Muscle layer of duodenum (tissue), 2 donors: ENCODE results near the gene IL16.

Experiments used
- H3K27ac ChIP-seq: one replicate; pipeline ENCODE4 v1.7.0; 2013; ENCODE audit warnings: mild to moderate bottlenecking, low read length
- H3K27me3 ChIP-seq: one replicate; pipeline ENCODE4 v1.7.0; 2013; ENCODE audit warnings: low read depth, mild to moderate bottlenecking, control low read depth, low read length
- H3K36me3 ChIP-seq, 2 donors: one replicate each; pipeline ENCODE4 v1.7.0; 2013; ENCODE audit warnings: low read length in 2 of 2, control low read depth in 1 of 2, mild to moderate bottlenecking in 1 of 2; ENCODE audit not compliant: insufficient read depth in 2 of 2, control insufficient read depth in 1 of 2
- H3K4me1 ChIP-seq, 2 donors: one replicate each; pipeline ENCODE4 v1.7.0; 2013; ENCODE audit warnings: low read length in 2 of 2, mild to moderate bottlenecking in 2 of 2, control low read depth in 1 of 2, moderate library complexity in 1 of 2; ENCODE audit not compliant: insufficient read depth in 2 of 2, control insufficient read depth in 1 of 2
- H3K4me3 ChIP-seq, 2 donors: one replicate each; pipeline ENCODE4 v1.7.0; 2013; ENCODE audit warnings: low read length in 2 of 2, low read depth in 1 of 2, mild to moderate bottlenecking in 1 of 2
- H3K9me3 ChIP-seq, 2 donors: one replicate each; pipeline ENCODE4 v1.7.0; 2013; ENCODE audit warnings: low read length in 2 of 2, control low read depth in 1 of 2, mild to moderate bottlenecking in 1 of 2; ENCODE audit not compliant: control insufficient read depth in 1 of 2
- donor health status: healthy.

The IL16 gene

DNA sequence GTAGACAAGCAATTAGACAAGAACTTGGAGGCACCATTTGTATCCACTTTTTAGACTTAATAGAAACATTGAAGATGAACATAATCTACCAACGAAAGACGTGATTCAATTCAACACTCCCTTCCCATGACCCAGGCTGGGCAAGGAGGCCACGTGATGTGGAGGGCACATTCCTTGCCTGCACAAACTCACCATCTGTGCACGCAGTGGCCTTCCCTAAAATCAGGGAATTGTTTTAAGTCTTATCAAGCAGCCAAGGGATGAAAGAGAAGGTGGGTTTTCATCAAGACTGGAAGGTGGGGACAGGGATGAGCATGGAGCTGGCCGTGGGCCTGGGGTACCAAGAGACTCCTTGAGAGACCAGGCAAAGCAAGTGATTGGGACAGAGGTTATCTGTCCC lies 113.8 kb downstream of the IL16 start:
- Histone ChIP-seq H3K27me3 (no peaks in the 10 kb centered on the region), H3K4me1 (peaks cover 4 to 25% of the 10 kb centered on the region in 2 donors), H3K36me3 (peaks cover 27 to 38% of the 10 kb centered on the region in 2 donors), H3K27ac (no peak overlapping the region), H3K4me3 (no peak overlapping the region), H3K9me3 (no peaks in the 10 kb centered on the region)

DNA sequence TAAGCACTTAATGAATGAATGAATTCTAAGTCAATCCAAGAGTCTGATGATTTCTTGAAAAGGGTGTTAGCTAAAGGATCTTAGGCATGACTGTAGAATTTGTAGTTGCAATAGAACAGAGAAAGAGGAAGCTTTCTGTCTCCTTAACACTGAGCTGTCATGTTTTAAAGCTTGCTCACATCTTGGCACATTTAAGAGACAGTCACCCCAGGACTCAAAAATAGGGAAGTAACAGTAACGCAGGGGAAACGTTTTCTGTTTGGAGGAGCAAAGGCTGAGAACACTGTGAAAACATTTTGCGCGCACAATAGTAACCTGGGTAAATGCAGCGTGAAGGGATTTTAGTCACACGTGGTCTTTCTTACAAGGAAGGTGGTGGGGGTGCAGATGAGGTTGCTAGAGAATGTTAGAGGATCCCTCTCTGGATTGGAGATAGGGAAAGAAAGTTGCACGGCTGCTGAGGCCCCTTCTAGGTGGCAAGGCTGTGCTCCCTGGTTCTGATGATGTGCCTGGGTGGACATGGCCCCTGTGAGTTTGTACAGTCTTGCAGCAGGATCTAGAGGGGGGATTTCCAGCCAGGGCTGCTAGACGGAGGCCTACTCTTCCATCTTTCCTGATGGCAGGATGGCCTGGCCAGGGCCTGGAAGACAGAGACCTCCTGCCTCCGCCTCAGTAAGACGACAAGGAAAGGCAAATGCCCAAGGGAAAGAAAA lies 115.2 kb downstream of the IL16 start:
- H3K36me3 ChIP-seq, result peaks cover 16 to 30% of the 10 kb centered on the region in 2 donors
- H3K27me3 ChIP-seq, result no peaks in the 10 kb centered on the region

DNA sequence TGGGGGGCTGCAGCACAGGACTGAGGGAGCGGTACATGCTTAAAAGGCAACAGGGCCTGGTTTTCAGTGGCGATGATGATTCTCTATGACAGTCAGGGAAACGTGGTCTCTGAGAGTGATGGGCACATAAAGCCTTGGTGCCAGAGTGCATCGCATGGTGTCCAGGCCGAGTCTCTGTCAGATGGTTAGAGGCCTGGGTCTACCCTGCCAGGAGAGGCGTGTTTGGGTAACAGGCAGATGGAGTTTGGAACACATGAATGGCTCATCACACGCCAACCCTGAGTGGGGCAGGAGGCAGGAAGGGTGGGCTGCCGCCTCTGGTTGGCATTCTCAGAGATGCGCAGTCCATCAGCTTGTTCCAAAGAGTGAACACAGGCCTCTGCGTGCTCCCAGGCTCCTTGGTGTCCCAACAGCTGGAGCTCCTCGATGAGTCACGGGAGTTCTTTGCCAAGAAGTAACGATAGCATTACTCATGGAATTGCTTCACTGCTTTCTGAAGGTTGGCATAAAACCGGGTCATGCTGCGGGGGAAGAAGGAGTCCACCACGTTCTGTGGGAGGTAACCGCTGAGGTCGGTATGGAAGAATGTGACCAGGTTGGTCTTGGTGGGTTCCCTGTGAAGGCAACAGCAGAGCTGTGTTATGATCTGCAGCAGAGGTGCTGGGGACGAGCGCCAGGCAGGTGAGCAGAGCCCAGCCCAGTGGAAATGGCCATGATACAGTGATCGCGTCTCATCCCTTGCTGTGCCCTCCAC lies 116.3 kb downstream of the IL16 start:
- Histone ChIP-seq H3K9me3 (no peaks in the 10 kb centered on the region), H3K4me3 (no peak overlapping the region), H3K36me3 (peaks cover 23 to 34% of the 10 kb centered on the region in 2 donors), H3K27me3 (no peaks in the 10 kb centered on the region), H3K4me1 (peaks cover 4 to 25% of the 10 kb centered on the region in 2 donors), H3K27ac (peak overlapping the region; percentile 50)

More for the DNA sequence above, 115.2 kb downstream of the IL16 start:
- Histone ChIP-seq H3K4me3 (no peak overlapping the region), H3K9me3 (no peaks in the 10 kb centered on the region), H3K27ac (peak overlapping the region; percentile 50), H3K4me1 (peaks cover 4 to 25% of the 10 kb centered on the region in 2 donors)

DNA sequence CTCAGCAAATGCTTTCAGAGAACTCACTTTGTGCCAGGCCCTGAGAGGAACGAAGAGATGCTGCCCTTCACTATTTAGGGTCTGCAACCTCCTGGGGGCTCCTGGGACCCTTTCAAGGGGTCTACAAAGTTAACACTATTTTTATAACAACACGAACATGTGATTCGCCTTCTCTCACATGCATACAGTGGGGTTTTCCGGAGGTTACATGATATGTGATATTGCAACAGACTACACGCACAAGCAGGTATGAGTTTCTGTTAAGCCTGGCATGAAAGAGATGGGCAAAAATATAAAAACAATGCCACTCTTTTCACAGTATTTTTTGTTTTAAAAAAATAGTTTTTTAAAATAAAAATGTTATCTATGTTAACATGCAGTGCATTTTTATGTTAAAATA lies 117.0 kb downstream of the IL16 start:
- H3K36me3 ChIP-seq, result peaks cover 20 to 34% of the 10 kb centered on the region in 2 donors
- H3K27ac ChIP-seq, result no peak overlapping the region
- H3K4me3 ChIP-seq, result no peak overlapping the region
- peaks cover 4 to 25% of the 10 kb centered on the region in 2 donors for H3K4me1 ChIP-seq
- no peaks in the 10 kb centered on the region for H3K27me3 ChIP-seq
- no peaks in the 10 kb centered on the region for H3K9me3 ChIP-seq

DNA sequence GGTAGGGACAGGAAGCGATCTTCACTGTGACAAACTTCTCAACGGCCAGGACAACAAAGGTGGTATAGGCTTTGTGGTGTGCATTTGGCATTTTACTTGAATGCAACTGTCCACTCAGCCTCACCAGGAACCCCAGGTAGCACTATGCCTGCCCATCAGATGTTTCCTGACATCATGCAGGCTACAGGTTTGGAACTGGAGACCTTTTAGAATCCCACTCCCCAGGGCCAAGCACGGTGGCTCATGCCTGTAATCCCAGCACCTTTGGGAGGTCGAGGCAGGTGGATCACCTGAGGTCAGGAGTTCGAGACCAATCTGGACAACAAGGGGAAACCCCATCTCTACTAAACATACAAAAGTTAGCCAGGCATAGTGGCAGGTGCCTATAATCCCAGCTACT lies 117.7 kb downstream of the IL16 start:
- Histone ChIP-seq H3K4me1 (peaks cover 4 to 25% of the 10 kb centered on the region in 2 donors), H3K27ac (no peak overlapping the region), H3K4me3 (no peak overlapping the region), H3K9me3 (no peaks in the 10 kb centered on the region), H3K36me3 (peaks cover 16 to 29% of the 10 kb centered on the region in 2 donors), H3K27me3 (no peaks in the 10 kb centered on the region)

DNA sequence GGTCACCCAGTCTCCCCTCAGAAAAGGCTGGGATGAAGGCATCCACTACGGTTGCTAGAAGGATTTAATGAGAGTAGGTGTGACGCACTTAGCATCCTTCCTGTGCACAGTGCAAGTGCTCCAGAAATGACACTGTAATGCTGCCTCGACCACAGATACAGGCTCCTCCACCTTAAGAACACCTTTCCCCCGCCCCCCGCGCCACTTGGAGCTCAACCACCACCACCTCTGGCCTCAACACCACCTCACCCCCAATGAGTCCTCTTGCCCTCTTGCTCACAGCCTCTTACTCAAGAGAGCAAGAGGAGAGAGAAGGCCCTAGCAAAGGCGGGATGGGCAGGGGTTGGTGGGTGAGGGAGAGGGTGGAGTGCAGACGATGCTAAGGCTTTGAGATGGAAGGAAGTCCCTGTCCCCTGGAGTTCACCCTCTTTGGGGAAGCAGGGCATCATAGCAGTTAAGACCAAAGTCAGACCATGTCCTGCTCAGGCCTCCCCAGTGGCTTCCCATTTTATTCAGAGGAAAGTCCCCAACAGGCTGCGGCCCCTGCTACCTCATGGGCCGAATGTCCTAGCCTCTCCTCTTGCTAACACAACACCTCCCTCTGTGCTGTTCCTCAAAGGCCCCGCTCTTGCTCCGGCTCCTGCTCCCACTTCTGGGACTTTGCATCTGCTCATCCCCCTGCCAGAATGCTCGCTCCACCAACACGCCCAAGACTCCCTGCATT lies 118.9 kb downstream of the IL16 start:
- H3K4me3 ChIP-seq, result no peak overlapping the region
- H3K36me3 ChIP-seq, result peaks cover 11 to 31% of the 10 kb centered on the region in 2 donors
- no peaks in the 10 kb centered on the region for H3K27me3 ChIP-seq
- H3K4me1 ChIP-seq, result peaks cover 4 to 21% of the 10 kb centered on the region in 2 donors
- no peak overlapping the region for H3K27ac ChIP-seq
- H3K9me3 ChIP-seq, result no peaks in the 10 kb centered on the region

DNA sequence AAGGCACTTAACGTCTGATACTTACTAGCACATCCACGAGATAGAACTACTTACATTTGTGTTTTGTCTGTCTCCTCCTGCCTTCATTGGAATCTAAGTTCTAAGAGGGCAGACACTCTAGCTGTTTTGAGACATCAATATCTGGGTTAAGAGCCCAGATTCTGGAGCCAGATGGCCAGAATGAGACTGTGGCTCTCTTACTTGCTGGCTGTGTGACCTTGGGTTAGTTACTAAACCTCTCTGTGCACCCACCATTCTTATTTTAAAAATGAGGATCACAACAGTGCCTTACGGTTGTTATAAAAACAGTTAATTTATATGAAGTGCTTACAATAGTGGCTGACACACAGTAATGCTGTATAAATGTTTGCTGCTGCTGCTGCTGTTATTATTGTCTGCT lies 119.6 kb downstream of the IL16 start:
- H3K9me3 ChIP-seq, result no peaks in the 10 kb centered on the region
- peaks cover 4 to 15% of the 10 kb centered on the region in 2 donors for H3K4me1 ChIP-seq
- peaks cover 11 to 31% of the 10 kb centered on the region in 2 donors for H3K36me3 ChIP-seq
- no peak overlapping the region for H3K27ac ChIP-seq
- H3K27me3 ChIP-seq, result no peaks in the 10 kb centered on the region
- no peak overlapping the region for H3K4me3 ChIP-seq

DNA sequence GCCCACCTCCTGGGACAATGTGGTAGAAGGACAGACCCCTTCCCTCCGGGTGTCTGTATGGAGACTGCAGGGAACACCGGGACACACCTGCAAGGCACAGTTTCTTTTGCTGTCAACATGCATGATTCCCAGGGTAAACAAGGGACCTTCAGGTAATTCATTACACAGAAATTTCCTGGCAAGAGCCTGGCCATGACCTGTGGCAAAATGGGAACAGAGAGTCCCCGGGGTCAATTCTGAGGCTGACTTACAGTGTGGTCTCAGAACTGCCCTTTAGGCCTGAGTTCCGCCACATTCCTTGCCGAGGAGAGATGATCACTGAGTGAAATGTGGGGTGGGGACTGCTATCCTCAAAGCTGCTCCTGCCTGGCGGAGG lies 121.0 kb downstream of the IL16 start:
- no peaks in the 10 kb centered on the region for H3K9me3 ChIP-seq
- H3K4me1 ChIP-seq, result peaks cover 3 to 11% of the 10 kb centered on the region in 2 donors
- H3K4me3 ChIP-seq, result no peak overlapping the region
- peaks cover 11 to 26% of the 10 kb centered on the region in 2 donors for H3K36me3 ChIP-seq
- H3K27ac ChIP-seq, result no peak overlapping the region
- no peaks in the 10 kb centered on the region for H3K27me3 ChIP-seq

DNA sequence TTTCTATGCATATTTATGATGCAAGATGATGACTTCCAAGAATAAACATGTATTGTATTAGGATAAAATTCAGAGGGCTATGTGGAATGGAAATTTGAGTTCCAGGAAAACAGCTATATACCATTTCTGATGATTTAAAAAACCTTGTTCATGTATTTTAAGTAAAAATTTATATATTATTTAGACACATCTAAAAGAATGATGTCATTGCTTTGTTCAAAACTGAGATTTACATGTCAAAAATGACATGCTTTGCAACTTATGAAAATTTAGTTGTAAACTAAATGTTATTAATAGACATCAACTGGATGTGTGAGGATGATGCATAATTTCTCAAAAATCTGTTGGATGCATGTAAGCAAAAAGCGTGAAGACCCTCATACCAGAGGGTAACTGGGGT lies 125.0 kb downstream of the IL16 start:
- Histone ChIP-seq H3K4me3 (no peak overlapping the region), H3K4me1 (peaks cover 0 to 16% of the 10 kb centered on the region in 2 donors), H3K9me3 (no peaks in the 10 kb centered on the region), H3K36me3 (peaks cover 11 to 22% of the 10 kb centered on the region in 2 donors), H3K27ac (no peak overlapping the region), H3K27me3 (no peaks in the 10 kb centered on the region)

DNA sequence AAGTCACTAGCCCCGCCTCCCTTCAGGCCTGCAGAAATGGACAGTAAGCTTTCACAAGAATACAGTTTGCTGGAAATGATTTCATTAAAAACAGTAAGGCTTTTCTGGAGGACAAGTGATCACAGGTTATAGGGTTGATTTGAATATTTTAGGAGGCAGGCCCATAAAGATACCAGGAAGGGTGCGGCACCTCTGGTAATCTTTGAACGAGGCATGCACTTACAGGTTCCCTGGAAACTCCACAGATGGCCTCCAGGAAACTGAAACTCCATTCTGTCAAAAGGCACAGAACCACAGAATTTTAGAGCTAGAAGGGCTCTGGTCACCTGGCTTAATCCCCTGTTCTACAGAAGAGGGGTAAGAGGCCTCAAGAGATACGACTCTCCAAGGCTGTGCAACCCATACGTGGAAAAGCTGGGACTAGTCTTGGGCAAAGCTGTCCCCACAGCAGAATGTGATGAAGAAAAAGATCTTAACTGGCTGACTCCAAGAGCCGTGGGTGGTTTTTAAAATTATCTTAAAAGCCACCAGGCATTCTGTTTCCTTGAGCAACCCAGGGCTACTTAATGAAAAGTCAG lies 126.1 kb downstream of the IL16 start:
- Histone ChIP-seq H3K27me3 (no peaks in the 10 kb centered on the region), H3K4me3 (peak overlapping the region; percentile 6 to 74)

DNA sequence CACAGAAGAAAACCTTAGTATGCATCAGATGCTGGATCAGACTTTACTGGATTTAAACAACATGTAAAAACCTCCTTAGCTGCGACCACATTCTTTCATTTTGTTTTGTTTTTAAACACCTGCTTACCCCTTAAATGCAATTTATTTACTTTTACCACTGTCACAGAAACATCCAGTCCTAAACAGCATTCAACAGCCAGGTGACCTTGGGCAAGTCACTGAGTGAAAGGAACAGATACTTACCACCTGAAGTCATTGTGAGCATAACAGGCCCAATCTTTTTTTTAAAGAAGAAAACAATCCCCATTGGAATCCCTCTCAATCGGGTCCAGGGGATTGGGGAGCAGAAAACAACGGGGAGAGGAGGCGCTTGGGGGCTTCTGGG lies 126.9 kb downstream of the IL16 start:
- H3K4me3 ChIP-seq, result peak overlapping the region; percentile 63 to 74
- H3K4me1 ChIP-seq, result peaks cover 0 to 16% of the 10 kb centered on the region in 2 donors
- H3K36me3 ChIP-seq, result peaks cover 0 to 5% of the 10 kb centered on the region in 2 donors
- no peaks in the 10 kb centered on the region for H3K27me3 ChIP-seq
- peak overlapping the region; percentile 65 for H3K27ac ChIP-seq
- no peaks in the 10 kb centered on the region for H3K9me3 ChIP-seq

More for the DNA sequence above, 126.1 kb downstream of the IL16 start:
- peaks cover 5 to 11% of the 10 kb centered on the region in 2 donors for H3K36me3 ChIP-seq
- peak overlapping the region; percentile 33 for H3K27ac ChIP-seq
- peaks cover 0 to 16% of the 10 kb centered on the region in 2 donors for H3K4me1 ChIP-seq
- no peaks in the 10 kb centered on the region for H3K9me3 ChIP-seq
